ENCODE measurements around the gene NES.

GRCh38 chr1:156706657-156707416 lies 29.6 kb upstream of the NES start:
- TF ChIP-seq CTCF (IDR thresholded peaks at IDR 0.05) = no peak
- TF ChIP-seq ZFX (IDR thresholded peaks at IDR 0.05; ENCODE audit: borderline replicate concordance) = no peak
